ENCODE measurements around the gene KLF16.
"Not testable (repeated sequence)": the region's sequence is repeated elsewhere in the genome, so short reads cannot be mapped to it uniquely, and the experiment has no call there.

The KLF16 gene

GRCh38 chr19:1882786-1883692 is 19.7 kb upstream of the KLF16 start:
- H2AFZ ChIP-seq (ENCODE audit: low read length) = no peak overlapping the region
- no peak overlapping the region for H3K4me3 ChIP-seq (ENCODE audit: low read length)
- no peaks in the 10 kb centered on the region for H3K36me3 ChIP-seq (replicated peaks; ENCODE audit: insufficient read depth, low read length)
- no peak overlapping the region for H3K27ac ChIP-seq (ENCODE audit: low read length)
- H3F3A ChIP-seq (ENCODE audit: insufficient read depth, low read length) = no peaks in the 10 kb centered on the region
- H3K9ac ChIP-seq (ENCODE audit: low read length) = no peak overlapping the region
- DNase-seq = no peak
- peak overlapping the region; percentile 93; the same call in 1 of the 2 replicates for H3K4me2 ChIP-seq (ENCODE audit: low read depth, low read length)
- H3K27me3 ChIP-seq (replicated peaks; ENCODE audit: insufficient read depth, low read length) = no peaks in the 10 kb centered on the region
- peaks cover 10% of the 10 kb centered on the region for H3K4me1 ChIP-seq (ENCODE audit: low read length)
- no peaks in the 10 kb centered on the region for H3K9me2 ChIP-seq (replicated peaks; ENCODE audit: insufficient read depth, low read length)
- H3K9me3 ChIP-seq (replicated peaks; ENCODE audit: insufficient read depth, low read length) = no peaks in the 10 kb centered on the region
- H3K79me2 ChIP-seq (ENCODE audit: low read length) = peaks cover 46% of the 10 kb centered on the region
- 0 out of 2 replicates have a peak, but pooled peaks cover 6% of the 10 kb centered on the region for H4K20me1 ChIP-seq (ENCODE audit: insufficient read depth, low read length)
- TF ChIP-seq EZH2phosphoT487 (IDR thresholded peaks at IDR 0.05; ENCODE audit: low read length) (no peak), EZH2 (optimal IDR thresholded peaks at IDR 0.05; ENCODE audit: low read depth, low read length) (no peak), CTCF (IDR thresholded peaks at IDR 0.05; ENCODE audit: low read length) (no peak)

DNA sequence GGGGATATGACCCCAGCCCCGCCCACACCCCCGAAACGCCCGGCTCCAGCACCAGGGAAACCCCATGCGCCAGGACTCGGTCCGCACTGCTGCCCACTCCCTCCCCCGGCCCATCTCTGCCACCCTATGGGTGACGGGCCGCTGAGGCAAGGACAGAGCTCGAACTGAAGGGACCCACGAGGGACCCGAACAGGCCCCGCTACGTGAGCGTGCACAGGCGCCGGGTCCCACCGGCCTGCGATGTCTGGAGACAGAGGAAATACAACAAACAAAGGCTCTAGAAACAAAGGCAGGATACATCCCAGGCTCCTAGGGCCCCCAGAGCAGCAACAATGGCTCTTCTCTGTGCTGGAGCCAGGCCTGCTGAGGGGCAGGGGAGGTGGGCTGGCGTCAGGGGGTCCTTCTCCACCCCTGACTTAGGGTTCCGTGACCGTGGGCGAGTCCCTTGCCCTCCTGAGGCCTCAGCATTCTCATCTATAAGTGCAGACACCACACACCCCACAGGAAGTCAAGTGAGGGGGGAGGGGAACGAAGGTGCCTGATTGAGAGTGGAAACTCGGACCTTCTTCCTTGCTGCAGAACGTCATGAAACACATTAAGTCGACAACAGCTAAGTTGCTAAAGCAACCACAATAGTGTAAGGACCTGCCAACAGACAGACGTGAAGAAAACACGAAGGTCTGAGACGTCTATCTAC is 18.9 kb upstream of the KLF16 start:
- H3K27ac ChIP-seq (ENCODE audit: low read length) = no peak overlapping the region
- no peak overlapping the region for H3K4me3 ChIP-seq (ENCODE audit: low read length)
- no peaks in the 10 kb centered on the region for H3K36me3 ChIP-seq (replicated peaks; ENCODE audit: insufficient read depth, low read length)
- no peaks in the 10 kb centered on the region for H3K9me2 ChIP-seq (replicated peaks; ENCODE audit: insufficient read depth, low read length)
- peaks cover 46% of the 10 kb centered on the region for H3K79me2 ChIP-seq (ENCODE audit: low read length)
- H4K20me1 ChIP-seq (ENCODE audit: insufficient read depth, low read length) = 0 out of 2 replicates have a peak, but pooled peaks cover 6% of the 10 kb centered on the region
- TF ChIP-seq EZH2 (optimal IDR thresholded peaks at IDR 0.05; ENCODE audit: low read depth, low read length) = no peak
- TF ChIP-seq CTCF (IDR thresholded peaks at IDR 0.05; ENCODE audit: low read length) = no peak
- TF ChIP-seq EZH2phosphoT487 (IDR thresholded peaks at IDR 0.05; ENCODE audit: low read length) = no peak
- H3K4me1 ChIP-seq (ENCODE audit: low read length) = peaks cover 10% of the 10 kb centered on the region
- no peaks in the 10 kb centered on the region for H3K9me3 ChIP-seq (replicated peaks; ENCODE audit: insufficient read depth, low read length)
- H3K27me3 ChIP-seq (replicated peaks; ENCODE audit: insufficient read depth, low read length) = no peaks in the 10 kb centered on the region
- no peak for DNase-seq
- no peak overlapping the region for H3K9ac ChIP-seq (ENCODE audit: low read length)
- H3F3A ChIP-seq (ENCODE audit: insufficient read depth, low read length) = no peaks in the 10 kb centered on the region
- no peak overlapping the region for H2AFZ ChIP-seq (ENCODE audit: low read length)
- no peak overlapping the region for H3K4me2 ChIP-seq (ENCODE audit: low read depth, low read length)

- H3K27me3 ChIP-seq (replicated peaks; ENCODE audit: insufficient read depth, low read length); H3K9me2 ChIP-seq (replicated peaks; ENCODE audit: insufficient read depth, low read length); H2AFZ ChIP-seq (ENCODE audit: low read length); H3K27ac ChIP-seq (ENCODE audit: low read length); H3K36me3 ChIP-seq (replicated peaks; ENCODE audit: insufficient read depth, low read length); H3K9me3 ChIP-seq (replicated peaks; ENCODE audit: insufficient read depth, low read length); H3K4me3 ChIP-seq (ENCODE audit: low read length); DNase-seq; H3K9ac ChIP-seq (ENCODE audit: low read length); H4K20me1 ChIP-seq (ENCODE audit: insufficient read depth, low read length); H3K4me2 ChIP-seq (ENCODE audit: low read depth, low read length); H3F3A ChIP-seq (ENCODE audit: insufficient read depth, low read length): not testable (repeated sequence)
- peaks cover 11% of the 10 kb centered on the region for H3K4me1 ChIP-seq (ENCODE audit: low read length)
- peaks cover 49% of the 10 kb centered on the region for H3K79me2 ChIP-seq (ENCODE audit: low read length)
Observed at GRCh38 chr19:1881393-1882088, 18.2 kb upstream of the KLF16 start.

Measured in MM.1S (cell line).